Peyer's patch (tissue), 4 donors: ENCODE results near the gene ZCCHC14. TPM values are rescaled to one million over a fixed set of nuclear protein-coding genes. Genes with fewer than 3 reads are reported as not detected.
"Not testable (repeated sequence)": the region's sequence is repeated elsewhere in the genome, so short reads cannot be mapped to it uniquely, and the experiment has no call there.

Source experiments
- DNase-seq, 3 donors: peaks; one replicate each; pipeline ENCODE4 v3.0.0-alpha.2; 2017 to 2019
- H3K27ac ChIP-seq, 4 donors: fragments of 200-600 bp; sonication (generic); one replicate each; pipeline ENCODE4 v1.5.1; 2016 to 2019
- H3K27me3 ChIP-seq, 2 donors: fragments of 200-600 bp; sonication (generic); one replicate each; pipeline ENCODE4 v1.5.1; 2019
- H3K36me3 ChIP-seq, 3 donors: fragments of 200-600 bp; sonication (generic); one replicate each; pipeline ENCODE4 v1.5.1; 2016 to 2019
- H3K4me1 ChIP-seq, 4 donors: fragments of 200-600 bp; sonication (generic); one replicate each; pipeline ENCODE4 v1.5.1; 2016 to 2019
- H3K4me3 ChIP-seq, 4 donors: fragments of 200-600 bp; sonication (generic); 1 replicate in 3 of 4; 2 replicates in 1 of 4; pipeline ENCODE4 v1.5.1; 2016 to 2019; ENCODE audit warnings: mild to moderate bottlenecking in 1 of 4
- H3K9me3 ChIP-seq, 4 donors: fragments of 200-600 bp; sonication (generic); one replicate each; pipeline ENCODE4 v1.5.1; 2016 to 2019; ENCODE audit warnings: mild to moderate bottlenecking in 1 of 4
- CTCF ChIP-seq, 6 experiments: fragments of 450-650 bp in 4 of 6; fragments of 200-600 bp in 2 of 6; sonication (generic) in 1 of 6; IDR thresholded peaks; one replicate each; pipeline ENCODE4 v1.5.1; 2017 to 2019; ENCODE audit warnings: antibody characterized with exemption in 6 of 6, mild to moderate bottlenecking in 3 of 6, moderate library complexity in 1 of 6
- POLR2A ChIP-seq, 2 donors: fragments of 450-650 bp; IDR thresholded peaks; one replicate each; pipeline ENCODE4 v1.5.1; 2017; ENCODE audit warnings: antibody characterized with exemption in 2 of 2, mild to moderate bottlenecking in 2 of 2, moderate library complexity in 2 of 2
- total RNA-seq, 4 donors: library from RNA; depleted of rRNA; stranded (reverse); fragments of >200 nt; gene quantifications; one replicate each; pipeline ENCODE4 v1.1.0, GENCODE V29; 2016

The ZCCHC14 gene
- total RNA-seq, 4 donors from 2014 or later: 28.1 to 68.9 (median 55.9) TPM

- no peak overlapping the region for H3K4me3 ChIP-seq
- H3K4me1 ChIP-seq: peaks cover 0 to 31% (median 18%) of the 10 kb centered on the region in 4 donors
- no peaks in the 10 kb centered on the region for H3K36me3 ChIP-seq
- TF ChIP-seq POLR2A (IDR thresholded peaks at IDR 0.05) (no peak), CTCF (IDR thresholded peaks at IDR 0.05) (no peak)
- H3K9me3 ChIP-seq: no peaks in the 10 kb centered on the region
- H3K27ac ChIP-seq: peak overlapping the region; percentile 79 to 95 (median 89)
- DNase-seq: no peak
- H3K27me3 ChIP-seq: no peaks in the 10 kb centered on the region
Observed at GRCh38 chr16:87388818-87389134, 104.0 kb downstream of the ZCCHC14 start.

- TF ChIP-seq POLR2A (IDR thresholded peaks at IDR 0.05) (peak in 1 of 2 donors; percentile 68), CTCF (IDR thresholded peaks at IDR 0.05) (no peak)
- no peaks in the 10 kb centered on the region for H3K9me3 ChIP-seq
- H3K27me3 ChIP-seq: no peaks in the 10 kb centered on the region
- peaks cover 0 to 26% (median 15%) of the 10 kb centered on the region in 4 donors for H3K4me1 ChIP-seq
- peak overlapping the region; percentile 79 to 95 (median 89) for H3K27ac ChIP-seq
- no peaks in the 10 kb centered on the region for H3K36me3 ChIP-seq
- H3K4me3 ChIP-seq: peak overlapping the region in 3 of 4 donors; percentile 9 to 16 (median 10)
- peak; percentile 86 to 97 (median 96) for DNase-seq
Observed at GRCh38 chr16:87387942-87388817, 104.6 kb downstream of the ZCCHC14 start.

- peaks cover 0 to 41% (median 21%) of the 10 kb centered on the region in 4 donors for H3K4me1 ChIP-seq
- H3K4me3 ChIP-seq: peak overlapping the region in 3 of 4 donors; percentile 79 to 93 (median 89)
- peak in 1 of 3 donors; percentile 54 for DNase-seq
- peak overlapping the region; percentile 85 to 94 (median 90) for H3K27ac ChIP-seq
- not testable (repeated sequence) for H3K9me3 ChIP-seq, H3K36me3 ChIP-seq, H3K27me3 ChIP-seq
Observed at GRCh38 chr16:87384875-87385167, 108.0 kb downstream of the ZCCHC14 start.

GRCh38 chr16:87384162-87384874 lies 108.5 kb downstream of the ZCCHC14 start:
- peak overlapping the region; percentile 85 to 94 (median 90) for H3K27ac ChIP-seq
- peak overlapping the region; percentile 52 to 93 (median 84) for H3K4me3 ChIP-seq
- DNase-seq: peak in 1 of 3 donors; percentile 76
- H3K9me3 ChIP-seq: no peaks in the 10 kb centered on the region
- TF ChIP-seq CTCF (IDR thresholded peaks at IDR 0.05): no peak
- TF ChIP-seq POLR2A (IDR thresholded peaks at IDR 0.05): no peak
- H3K4me1 ChIP-seq: peaks cover 0 to 46% (median 21%) of the 10 kb centered on the region in 4 donors
- H3K36me3 ChIP-seq: no peaks in the 10 kb centered on the region
- no peaks in the 10 kb centered on the region for H3K27me3 ChIP-seq

- peak; percentile 61 to 94 for TF ChIP-seq POLR2A (IDR thresholded peaks at IDR 0.05)
- peak in 1 of 6 experiments; percentile 17 for TF ChIP-seq CTCF (IDR thresholded peaks at IDR 0.05)
- H3K4me1 ChIP-seq: peaks cover 0 to 47% (median 21%) of the 10 kb centered on the region in 4 donors
Observed at GRCh38 chr16:87383505-87384161, 109.2 kb downstream of the ZCCHC14 start, which contains the start of gene FBXO31. TSS of gene FBXO31 (minus strand) at chr16:87383776. CDS start at chr16:87383744, 32 bp downstream.

More at GRCh38 chr16:87383505-87384161, 109.2 kb downstream of the ZCCHC14 start, which contains the start of gene FBXO31:
- no peaks in the 10 kb centered on the region for H3K36me3 ChIP-seq
- H3K4me3 ChIP-seq: peak within 1 kb of the TSS; percentile 52 to 93 (median 84)
- no peaks in the 10 kb centered on the region for H3K27me3 ChIP-seq
- H3K9me3 ChIP-seq: no peaks in the 10 kb centered on the region
- peak within 1 kb of the TSS; percentile 85 to 94 (median 90) for H3K27ac ChIP-seq
- DNase-seq: peak; percentile 84 to 94 (median 93)
